HG03432 (cell line): ENCODE measurements around the gene IAPP.
"Not testable (repeated sequence)": the region's sequence is repeated elsewhere in the genome, so short reads cannot be mapped to it uniquely, and the experiment has no call there.

Source experiments
- ATAC-seq: cut with Tn5 transposase; IDR thresholded peaks from one replicate; pipeline ENCODE4 v1.9.1; 2021; ENCODE audit warnings: mild to moderate bottlenecking, moderate library complexity; ENCODE audit not compliant: unreplicated experiment

Gene IAPP

GRCh38 chr12:21370845-21371449 lies 1.8 kb upstream of the IAPP start:
- no peak for ATAC-seq

- ATAC-seq, result no peak
Observed at GRCh38 chr12:21379218-21379617, 6.5 kb downstream of the IAPP start.

GRCh38 chr12:21381320-21381719 lies 8.6 kb downstream of the IAPP start:
- not testable (repeated sequence) for ATAC-seq

- no peak for ATAC-seq
Observed at GRCh38 chr12:21384261-21384660, 11.6 kb downstream of the IAPP start.

- no peak for ATAC-seq
Observed at GRCh38 chr12:21387174-21387573, 14.5 kb downstream of the IAPP start.

GRCh38 chr12:21392384-21392783 lies 19.7 kb downstream of the IAPP start:
- no peak for ATAC-seq

GRCh38 chr12:21394828-21395626 lies 22.3 kb downstream of the IAPP start:
- ATAC-seq, result not testable (repeated sequence)

GRCh38 chr12:21413369-21414277 lies 40.9 kb downstream of the IAPP start:
- no peak for ATAC-seq

- ATAC-seq, result no peak
Observed at GRCh38 chr12:21416511-21417121, 43.9 kb downstream of the IAPP start.

- not testable (repeated sequence) for ATAC-seq
Observed at GRCh38 chr12:21418398-21418797, 45.7 kb downstream of the IAPP start.

- not testable (repeated sequence) for ATAC-seq
Observed at GRCh38 chr12:21419009-21419699, 46.5 kb downstream of the IAPP start.

GRCh38 chr12:21428241-21428640 lies 55.5 kb downstream of the IAPP start:
- ATAC-seq, result no peak
